ENCODE measurements around the gene TSPAN2.

Gene TSPAN2

GRCh38 chr1:115059316-115059715 is 30.0 kb downstream of the TSPAN2 start:
- in situ Hi-C loops (cut with MboI; ENCODE audit: low sequenced_read_pairs, unreplicated experiment), result no loop called here
- TF ChIP-seq CTCF (IDR thresholded peaks at IDR 0.05; ENCODE audit: borderline replicate concordance, control extremely low read depth, extremely low read depth, insufficient read depth, missing control alignments), result no peak

DNA sequence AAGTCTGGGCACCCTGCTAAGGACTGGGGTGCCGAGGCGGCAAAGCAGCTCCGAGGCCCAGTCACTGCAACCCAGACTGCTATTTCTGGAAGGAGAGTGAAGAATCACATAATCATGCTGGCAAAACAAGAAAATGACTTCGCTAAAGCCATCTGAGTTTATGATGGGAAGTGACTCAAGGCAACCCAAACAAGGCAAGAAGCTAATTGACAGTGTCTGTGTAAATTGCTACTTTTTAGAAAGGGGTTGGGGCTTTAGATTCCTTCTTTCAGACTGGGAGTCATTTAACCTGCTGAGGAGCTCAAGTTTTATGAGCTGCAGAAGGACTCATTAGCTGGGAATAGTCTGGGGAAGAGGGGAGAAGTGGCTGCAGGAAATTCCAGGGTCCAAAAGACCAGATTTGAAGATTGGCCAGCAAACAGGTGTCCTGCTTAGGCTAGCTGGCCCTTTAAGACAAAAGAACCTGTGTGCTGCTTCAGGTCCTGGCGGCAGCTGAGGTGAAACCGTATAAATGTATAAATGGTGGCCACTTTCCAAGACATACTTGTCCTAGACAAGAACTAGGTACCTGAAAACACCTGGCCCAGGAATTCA is 31.5 kb downstream of the TSPAN2 start:
- DNase-seq (ENCODE audit: low spot score), result no peak
- no peak for TF ChIP-seq CTCF (IDR thresholded peaks at IDR 0.05; ENCODE audit: borderline replicate concordance, control extremely low read depth, extremely low read depth, insufficient read depth, missing control alignments)
- in situ Hi-C loops (cut with MboI; ENCODE audit: low sequenced_read_pairs, unreplicated experiment), result no loop called here

More at GRCh38 chr1:115059316-115059715, 30.0 kb downstream of the TSPAN2 start:
- DNase-seq (ENCODE audit: low spot score), result no peak

- no peak for TF ChIP-seq CTCF (IDR thresholded peaks at IDR 0.05; ENCODE audit: borderline replicate concordance, control extremely low read depth, extremely low read depth, insufficient read depth, missing control alignments)
- in situ Hi-C loops (cut with MboI; ENCODE audit: low sequenced_read_pairs, unreplicated experiment), result no loop called here
- DNase-seq (ENCODE audit: low spot score), result no peak
Observed at GRCh38 chr1:115056395-115056798, 32.9 kb downstream of the TSPAN2 start.

- in situ Hi-C loops (cut with MboI; ENCODE audit: low sequenced_read_pairs, unreplicated experiment), result no loop called here
- TF ChIP-seq CTCF (IDR thresholded peaks at IDR 0.05; ENCODE audit: borderline replicate concordance, control extremely low read depth, extremely low read depth, insufficient read depth, missing control alignments), result peak; percentile 76
- DNase-seq (ENCODE audit: low spot score), result peak; percentile 59
Observed at GRCh38 chr1:115052454-115053083, 36.7 kb downstream of the TSPAN2 start.

- no peak for DNase-seq (ENCODE audit: low spot score)
- in situ Hi-C loops (cut with MboI; ENCODE audit: low sequenced_read_pairs, unreplicated experiment), result no loop called here
Observed at GRCh38 chr1:115051850-115052249, 37.5 kb downstream of the TSPAN2 start.

DNA sequence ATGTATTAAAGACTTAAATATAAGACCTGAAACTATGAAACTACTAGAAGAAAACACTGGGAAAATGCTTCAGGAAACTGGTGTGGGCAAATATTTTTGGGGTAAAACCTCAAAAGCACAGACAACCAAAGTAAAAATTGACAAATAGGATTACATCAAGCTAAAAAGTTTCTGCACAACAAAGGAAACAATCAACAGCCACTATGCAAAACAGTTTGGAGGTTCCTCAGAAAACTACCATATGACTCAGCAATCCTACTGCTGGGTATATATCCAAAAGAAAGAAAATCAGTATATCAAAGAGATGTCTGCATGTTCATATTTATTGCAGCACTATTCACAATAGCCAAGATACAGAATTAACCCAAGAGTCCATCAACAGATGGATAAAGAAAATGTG is 42.6 kb downstream of the TSPAN2 start:
- DNase-seq (ENCODE audit: low spot score), result no peak
- in situ Hi-C loops (cut with MboI; ENCODE audit: low sequenced_read_pairs, unreplicated experiment), result no loop called here
- TF ChIP-seq CTCF (IDR thresholded peaks at IDR 0.05; ENCODE audit: borderline replicate concordance, control extremely low read depth, extremely low read depth, insufficient read depth, missing control alignments), result no peak

More at GRCh38 chr1:115051850-115052249, 37.5 kb downstream of the TSPAN2 start:
- no peak for TF ChIP-seq CTCF (IDR thresholded peaks at IDR 0.05; ENCODE audit: borderline replicate concordance, control extremely low read depth, extremely low read depth, insufficient read depth, missing control alignments)

All from GM13976 (cell line).